Stomach (tissue), 9 donors: ENCODE results near the gene WHAMM. TPM values are rescaled to one million over a fixed set of nuclear protein-coding genes. Genes with fewer than 3 reads are reported as not detected.

Source experiments
- DNase-seq, 2 donors: peaks; one replicate each; pipeline versions ENCODE4 v3.0.0 to v3.0.0-alpha.2; 2013 to 2019
- H3K27ac ChIP-seq, 5 donors: fragments of 200-600 bp in 4 of 5; sonication (generic) in 4 of 5; one replicate each; pipeline ENCODE4 v1.5.1; 2013 to 2019; ENCODE audit warnings: mild to moderate bottlenecking in 1 of 5, moderate library complexity in 1 of 5
- H3K27me3 ChIP-seq, 3 donors: fragments of 200-600 bp; sonication (generic); one replicate each; pipeline ENCODE4 v1.5.1; 2017 to 2019; ENCODE audit warnings: mixed run types in 1 of 3
- H3K36me3 ChIP-seq, 4 donors: fragments of 200-600 bp; sonication (generic); 1 replicate in 3 of 4; 2 replicates in 1 of 4; pipeline ENCODE4 v1.5.1; 2016 to 2019
- H3K4me1 ChIP-seq, 4 donors: fragments of 200-600 bp; sonication (generic); one replicate each; pipeline ENCODE4 v1.5.1; 2016 to 2019
- H3K4me3 ChIP-seq, 4 donors: fragments of 200-600 bp; sonication (generic) in 3 of 4; one replicate each; pipeline ENCODE4 v1.5.1; 2016 to 2019; ENCODE audit warnings: mild to moderate bottlenecking in 1 of 4
- H3K9me3 ChIP-seq, 4 donors: fragments of 200-600 bp; sonication (generic); one replicate each; pipeline ENCODE4 v1.5.1; 2016 to 2019
- CTCF ChIP-seq, 7 experiments: fragments of 450-650 bp in 4 of 7; fragments of 200-600 bp in 3 of 7; sonication (generic) in 3 of 7; IDR thresholded peaks; one replicate each; pipeline ENCODE4 v1.5.1; 2016 to 2019; ENCODE audit warnings: antibody characterized with exemption in 7 of 7, control low read depth in 2 of 7, mild to moderate bottlenecking in 1 of 7
- EP300 ChIP-seq: sonication (generic); formaldehyde crosslinking; IDR thresholded peaks from one replicate; pipeline ENCODE4 v1.6.1; 2017; ENCODE audit warnings: antibody characterized with exemption
- POLR2A ChIP-seq, 4 donors: fragments of 450-650 bp; IDR thresholded peaks; one replicate each; pipeline ENCODE4 v1.6.1; 2016; ENCODE audit warnings: antibody characterized with exemption in 4 of 4, control low read depth in 2 of 4, mild to moderate bottlenecking in 1 of 4, moderate library complexity in 1 of 4
- POLR2AphosphoS5 ChIP-seq, 3 donors: sonication (generic); formaldehyde crosslinking; IDR thresholded peaks; one replicate each; pipeline ENCODE4 v1.6.1; 2016; ENCODE audit warnings: antibody characterized with exemption in 3 of 3
- WGBS, 5 donors: extraction: QIAGEN DNeasy Blood & Tissue Kit in 3 of 5; methylation state at CpG; one replicate each; pipeline versions ENCODE4 v1.1.5 to v1.1.7; 2013 to 2018; 5-methylcytosine and 5-hydroxymethylcytosine counted together
- intact Hi-C: fragments of 100-400 bp; cut with DNase I; formaldehyde crosslinking; loops from one replicate; pipeline ENCODE4 v1.15.1; 2023; ENCODE audit warnings: low total_unique reads
- polyA plus RNA-seq, 3 donors: library from polyadenylated mRNA; stranded (reverse); fragments of 200-250 nt; gene quantifications; one replicate each; pipeline ENCODE4 v1.2.3, GENCODE V29; 2013
- total RNA-seq, 5 donors: library from RNA; depleted of rRNA; stranded (reverse); fragments of >200 nt; gene quantifications; one replicate each; pipeline versions ENCODE4 v1.1.0 to v1.2.3, GENCODE V29; 2014 to 2016
- donor health status: healthy with polysubstance abuse.
- donor health status: Bipolar disorder and iron deficiency.
- donor health status: healthy.

The WHAMM gene
- total and polyA plus RNA-seq, 8 donors = 3.6 to 44.6 (median 7.3) TPM

- H3K4me1 ChIP-seq = no peaks in the 10 kb centered on the region
- no peak for TF ChIP-seq POLR2A (IDR thresholded peaks at IDR 0.05)
- no peak for TF ChIP-seq EP300
- no peak for TF ChIP-seq CTCF (IDR thresholded peaks at IDR 0.05)
- peaks cover 0 to 4% (median 0%) of the 10 kb centered on the region in 4 donors for H3K36me3 ChIP-seq
- no peak overlapping the region for H3K27ac ChIP-seq
- WGBS, 5 donors = 65 to 79% (median 75%) methylated on average over 6 of the region's 6 CpGs
- H3K4me3 ChIP-seq = no peak overlapping the region
- intact Hi-C loops = no loop called here
- H3K27me3 ChIP-seq = no peaks in the 10 kb centered on the region
- DNase-seq = no peak
- no peaks in the 10 kb centered on the region for H3K9me3 ChIP-seq
These were observed 71.3 kb downstream of the WHAMM start for GRCh38 chr15:82880704-82881103.

DNA sequence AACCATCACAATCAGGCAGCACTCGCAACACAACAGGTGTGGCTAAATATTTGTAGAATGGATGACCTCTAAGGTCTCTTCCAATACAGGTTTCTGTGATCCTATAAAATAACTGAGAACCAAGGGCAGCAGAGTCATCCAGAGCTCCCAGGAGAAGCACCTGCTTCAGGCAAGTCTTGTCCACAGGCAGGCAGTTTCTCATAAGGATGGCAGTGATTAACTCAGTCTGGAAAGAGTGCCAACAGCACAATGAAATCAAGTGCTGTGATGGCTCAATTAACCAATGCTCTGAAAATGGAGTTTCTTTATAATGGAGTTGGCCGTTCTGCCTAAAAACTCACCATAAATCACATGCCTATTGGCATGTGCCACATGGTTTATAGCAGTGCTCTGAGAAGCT lies 72.3 kb downstream of the WHAMM start:
- no peak for DNase-seq
- no peak overlapping the region for H3K4me3 ChIP-seq
- H3K36me3 ChIP-seq = peaks cover 0 to 4% (median 0%) of the 10 kb centered on the region in 4 donors
- intact Hi-C loops = no loop called here
- no peaks in the 10 kb centered on the region for H3K27me3 ChIP-seq
- H3K27ac ChIP-seq = no peak overlapping the region
- WGBS, 5 donors = 69 to 85% (median 79%) methylated on average over 2 of the region's 2 CpGs
- H3K4me1 ChIP-seq = no peaks in the 10 kb centered on the region
- TF ChIP-seq POLR2A (IDR thresholded peaks at IDR 0.05) (no peak), POLR2AphosphoS5 (IDR thresholded peaks at IDR 0.05) (no peak), EP300 (no peak), CTCF (IDR thresholded peaks at IDR 0.05) (no peak)
- H3K9me3 ChIP-seq = no peaks in the 10 kb centered on the region

DNA sequence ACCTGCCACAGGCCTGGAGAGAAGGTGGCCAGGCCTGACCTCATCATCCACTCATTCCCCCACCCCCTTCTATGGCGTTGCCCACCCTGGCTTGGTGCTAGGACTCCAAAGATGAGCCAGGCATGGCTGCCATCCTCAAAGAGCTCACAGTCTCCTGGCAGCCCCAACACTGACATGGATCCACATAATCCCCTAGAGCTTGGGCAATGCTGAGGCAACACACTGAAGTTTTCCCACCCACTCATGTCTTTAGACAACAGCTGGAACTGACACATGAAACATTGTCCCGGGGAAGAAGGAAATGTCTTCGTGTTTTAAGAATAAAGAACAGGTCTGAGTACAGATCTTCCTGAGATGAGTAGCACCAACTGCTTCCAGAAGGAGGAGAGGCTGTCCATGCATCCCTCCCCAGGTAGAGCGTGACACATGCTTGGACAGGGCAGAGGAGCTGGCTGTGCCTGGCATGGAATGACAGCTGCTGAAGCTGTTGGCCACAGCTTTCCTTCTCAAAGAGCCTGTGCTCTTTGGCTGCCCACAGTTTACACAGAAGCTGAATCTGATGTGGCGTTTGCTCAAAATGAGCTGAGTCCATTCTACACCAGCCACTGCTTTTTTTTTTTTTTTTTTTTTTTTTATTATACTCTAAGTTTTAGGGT lies 73.0 kb downstream of the WHAMM start:
- Histone ChIP-seq H3K27ac (no peak overlapping the region), H3K9me3 (no peaks in the 10 kb centered on the region), H3K36me3 (peaks cover 0 to 4% (median 0%) of the 10 kb centered on the region in 4 donors), H3K4me1 (no peaks in the 10 kb centered on the region), H3K4me3 (no peak overlapping the region), H3K27me3 (no peaks in the 10 kb centered on the region)
- WGBS, 5 donors = 62 to 81% (median 80%) methylated on average over 4 to 5 of the region's 5 CpGs
- intact Hi-C loops = no loop called here
- DNase-seq = no peak
- TF ChIP-seq POLR2A (IDR thresholded peaks at IDR 0.05) (no peak), POLR2AphosphoS5 (IDR thresholded peaks at IDR 0.05) (no peak), EP300 (no peak), CTCF (IDR thresholded peaks at IDR 0.05) (no peak)

Other genes starting within 250 kb of the WHAMM start
- 1 to 10 TPM in 3 of 5 donors, not detected in 2; 1.1 to 6.4 (median 1.2) TPM for gene CPEB1, start 162.3 kb upstream of the WHAMM start, total RNA-seq
- 1 to 10 TPM; 1.2 to 2.2 (median 1.7) TPM for gene CPEB1, start 162.3 kb upstream of the WHAMM start, polyA plus RNA-seq
- gene AP3B2, start 99.8 kb upstream of the WHAMM start, total RNA-seq = 1 to 10 TPM in 3 of 5 donors, under 1 TPM in 1, not detected in 1; 0.29 to 8.0 (median 2.5) TPM
- gene AP3B2, start 99.8 kb upstream of the WHAMM start, polyA plus RNA-seq = 1 to 10 TPM; 1.4 to 2.6 (median 1.7) TPM
- gene FSD2, start 3.6 kb upstream of the WHAMM start, total RNA-seq = under 1 TPM in 1 of 5 donors, not detected in 4; under 0.01 TPM
- gene FSD2, start 3.6 kb upstream of the WHAMM start, polyA plus RNA-seq = under 1 TPM in 1 of 3 donors, not detected in 2; 0.03 TPM
- gene HOMER2, start 143.1 kb downstream of the WHAMM start, total RNA-seq = 100 to 1,000 TPM in 1 of 5 donors, 10 to 100 TPM in 3, 1 to 10 TPM in 1; 2.9 to 144 (median 85.8) TPM
- gene HOMER2, start 143.1 kb downstream of the WHAMM start, polyA plus RNA-seq = 10 to 100 TPM; 35.7 to 77.1 (median 63.8) TPM
- gene RAMAC, start 176.6 kb downstream of the WHAMM start, total RNA-seq = 10 to 100 TPM in 3 of 5 donors, 1 to 10 TPM in 2; 1.2 to 84.0 (median 20.1) TPM
- gene RAMAC, start 176.6 kb downstream of the WHAMM start, polyA plus RNA-seq = 10 to 100 TPM; 19.7 to 37.0 (median 27.7) TPM
- gene C15orf40, start 202.0 kb downstream of the WHAMM start, total RNA-seq = 10 to 100 TPM in 3 of 5 donors, 1 to 10 TPM in 2; 2.3 to 17.0 (median 11.9) TPM
- 10 to 100 TPM; 20.0 to 40.9 (median 20.1) TPM for gene C15orf40, start 202.0 kb downstream of the WHAMM start, polyA plus RNA-seq